HG03064 (cell line): ENCODE data around the gene ANXA7.
"Not testable (repeated sequence)": the region's sequence is repeated elsewhere in the genome, so short reads cannot be mapped to it uniquely, and the experiment has no call there.

Experiments
- ATAC-seq: cut with Tn5 transposase; IDR thresholded peaks from one replicate; pipeline ENCODE4 v1.9.1; 2021; ENCODE audit warnings: low read depth; ENCODE audit not compliant: unreplicated experiment

ANXA7 gene

DNA sequence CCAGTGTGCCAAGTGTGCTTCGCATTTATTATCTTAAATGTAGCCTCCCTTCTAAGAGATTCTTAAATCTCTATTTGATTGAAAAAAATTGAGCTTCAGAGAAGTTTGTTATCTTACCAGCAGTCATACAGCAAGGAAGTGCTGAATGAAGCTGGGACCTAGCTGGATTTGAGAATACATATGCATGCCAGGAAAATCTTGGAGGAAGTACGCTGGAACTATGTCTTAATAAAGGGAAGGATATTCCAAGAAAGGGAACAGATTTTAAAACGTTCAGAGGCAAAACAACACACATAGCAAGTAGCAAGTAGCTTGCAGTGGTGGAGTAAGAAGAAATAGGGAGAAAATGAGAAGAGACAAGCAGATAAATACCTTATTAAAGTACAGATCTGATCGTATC is 56.7 kb downstream of the ANXA7 start:
- no peak for ATAC-seq

- ATAC-seq, result no peak
Observed at GRCh38 chr10:73344269-73344668, 69.6 kb downstream of the ANXA7 start.

GRCh38 chr10:73340121-73340520 is 73.7 kb downstream of the ANXA7 start:
- no peak for ATAC-seq

GRCh38 chr10:73339436-73339835 is 74.4 kb downstream of the ANXA7 start:
- ATAC-seq, result no peak

DNA sequence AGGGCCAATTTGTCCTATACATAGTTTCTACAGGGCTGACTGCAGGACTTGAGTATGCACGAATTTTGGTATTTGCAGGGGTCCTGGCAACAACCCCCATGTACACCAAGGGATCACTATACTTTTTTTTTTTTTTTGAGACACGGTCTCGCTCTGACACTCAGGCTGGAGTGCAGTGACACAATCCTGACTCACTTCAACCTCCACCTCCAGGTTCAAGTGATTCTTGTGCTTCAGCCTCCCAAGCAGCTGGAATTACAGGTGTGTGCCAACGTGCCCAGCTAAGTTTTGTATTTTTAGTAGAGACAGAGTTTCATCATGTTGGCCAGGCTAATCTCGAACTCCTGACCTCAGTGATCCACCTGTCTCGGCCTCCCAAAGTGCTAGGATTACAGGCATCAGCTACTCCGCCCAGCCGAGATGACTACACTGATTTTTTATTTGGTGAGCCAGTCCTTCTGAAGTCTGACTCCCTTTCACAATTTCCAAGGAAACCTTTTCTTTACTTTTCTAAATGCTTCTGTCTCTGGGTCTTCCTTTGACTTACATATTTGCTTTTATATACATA is 75.0 kb downstream of the ANXA7 start:
- no peak for ATAC-seq

- no peak for ATAC-seq
Observed at GRCh38 chr10:73333202-73333601, 80.7 kb downstream of the ANXA7 start.

DNA sequence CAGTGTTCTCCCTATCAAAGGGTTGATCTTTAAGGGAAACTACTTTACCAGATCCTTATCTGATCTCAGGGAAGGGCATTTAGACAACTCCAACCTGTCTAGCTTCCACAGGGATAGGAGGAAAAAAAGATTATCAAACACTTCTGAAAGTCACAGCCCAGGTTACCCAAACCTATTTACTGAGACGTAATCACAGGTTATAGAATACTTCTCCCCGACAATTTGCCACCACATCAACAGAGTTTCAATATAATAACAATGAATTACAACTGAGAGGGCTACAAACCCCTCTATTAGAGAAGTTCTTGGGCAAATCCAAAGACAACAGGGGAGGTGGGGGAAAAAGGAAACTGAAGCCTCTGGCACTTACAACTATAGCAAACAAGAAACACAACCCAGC is 81.5 kb downstream of the ANXA7 start:
- no peak for ATAC-seq

DNA sequence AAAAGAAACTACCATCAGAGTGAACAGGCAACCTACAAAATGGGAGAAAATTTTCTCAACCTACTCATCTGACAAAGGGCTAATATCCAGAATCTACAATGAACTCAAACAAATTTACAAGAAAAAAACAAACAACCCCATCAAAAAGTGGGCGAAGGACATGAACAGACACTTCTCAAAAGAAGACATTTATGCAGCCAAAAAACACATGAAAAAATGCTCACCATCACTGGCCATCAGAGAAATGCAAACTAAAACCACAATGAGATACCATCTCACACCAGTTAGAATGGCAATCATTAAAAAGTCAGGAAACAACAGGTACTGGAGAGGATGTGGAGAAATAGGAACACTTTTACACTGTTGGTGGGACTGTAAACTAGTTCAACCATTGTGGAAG is 85.3 kb downstream of the ANXA7 start:
- ATAC-seq, result not testable (repeated sequence)

DNA sequence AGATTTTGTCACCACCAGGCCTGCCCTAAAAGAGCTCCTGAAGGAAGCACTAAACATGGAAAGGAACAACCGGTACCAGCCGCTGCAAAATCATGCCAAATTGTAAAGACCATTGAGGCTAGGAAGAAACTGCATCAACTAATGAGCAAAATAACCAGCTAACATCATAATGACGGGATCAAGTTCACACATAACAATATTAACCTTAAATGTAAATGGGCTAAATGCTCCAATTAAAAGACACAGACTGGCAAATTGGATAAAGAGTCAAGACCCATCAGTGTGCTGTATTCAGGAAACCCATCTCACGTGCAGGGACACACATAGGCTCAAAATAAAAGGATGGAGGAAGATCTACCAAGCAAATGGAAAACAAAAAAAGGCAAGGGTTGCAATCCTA is 88.6 kb downstream of the ANXA7 start:
- ATAC-seq, result not testable (repeated sequence)
